Islet precursor cell (in vitro differentiated cells): Measurements from ENCODE around the gene SPPL2C.
A peak's percentile ranks its signal among the peaks of the same experiment; 100 is the strongest.

Experiments used
- DNase-seq: peaks from one replicate; pipeline ENCODE4 v3.0.0-alpha.2; 2018

SPPL2C gene

GRCh38 chr17:45833920-45834319 is 10.8 kb upstream of the SPPL2C start:
- DNase-seq, result no peak

DNA sequence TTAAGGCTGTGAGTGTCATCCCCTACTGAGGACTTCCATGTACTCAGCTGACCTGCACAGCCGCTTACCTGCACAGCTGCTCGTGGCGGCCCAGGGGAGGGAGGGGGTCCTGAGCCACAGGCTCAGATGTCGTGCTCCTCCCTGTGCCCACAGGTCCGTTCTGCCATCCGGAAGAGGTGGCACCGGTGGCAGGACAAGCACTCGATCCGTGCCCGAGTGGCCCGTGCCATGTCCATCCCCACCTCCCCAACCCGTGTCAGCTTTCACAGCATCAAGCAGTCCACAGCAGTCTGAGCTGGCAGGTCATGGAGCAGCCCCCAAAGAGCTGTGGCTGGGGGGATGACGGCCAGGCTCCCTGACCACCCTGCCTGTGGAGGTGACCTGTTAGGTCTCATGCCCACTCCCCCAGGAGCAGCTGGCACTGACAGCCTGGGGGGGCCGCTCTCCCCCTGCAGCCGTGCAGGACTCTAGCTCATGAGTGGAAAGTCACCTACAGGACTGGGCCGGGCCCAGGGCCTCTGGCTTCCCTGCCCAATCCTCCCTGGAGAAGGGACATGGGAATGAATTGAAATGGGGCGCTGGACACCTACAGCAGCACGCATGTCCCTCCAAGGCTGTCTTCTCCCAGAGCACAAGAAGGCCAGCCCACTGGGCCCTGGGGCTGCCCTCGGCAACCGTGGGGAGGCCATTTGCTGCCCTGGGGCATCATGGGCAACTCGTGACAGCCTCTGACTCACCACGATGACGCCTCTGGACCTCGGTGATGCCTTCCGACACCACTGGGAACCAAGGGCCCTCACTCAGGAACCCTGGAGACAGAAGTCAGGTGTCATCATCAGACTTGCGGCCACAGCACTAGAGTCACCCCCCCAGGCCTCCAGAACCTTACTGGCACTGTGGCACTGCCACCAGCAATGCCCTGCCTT is 9.9 kb upstream of the SPPL2C start:
- DNase-seq, result peak; percentile 73

- DNase-seq, result no peak
Measured at GRCh38 chr17:45835481-45835880, 9.2 kb upstream of the SPPL2C start.

- no peak for DNase-seq
Measured at GRCh38 chr17:45836047-45837044, 8.3 kb upstream of the SPPL2C start.

DNA sequence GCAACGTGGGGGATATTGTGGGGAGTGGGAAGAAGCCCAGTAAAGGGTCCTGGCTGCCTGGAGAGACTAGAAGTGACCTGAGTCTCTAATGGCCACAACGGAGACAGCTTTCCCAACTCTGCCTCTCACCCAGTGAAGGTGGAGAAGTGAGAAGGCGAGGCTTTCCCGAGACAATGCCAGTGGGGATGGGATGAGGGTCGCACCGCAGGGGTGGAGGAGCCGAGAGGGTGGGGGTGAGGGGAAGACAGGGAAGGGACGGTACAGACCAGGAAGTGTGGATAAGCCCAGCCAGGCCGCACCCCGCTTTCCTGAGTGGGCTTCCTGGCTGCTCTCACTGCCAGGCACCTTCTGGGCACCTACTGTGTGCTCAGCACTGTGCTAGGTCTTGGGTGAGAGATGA is 7.5 kb upstream of the SPPL2C start:
- no peak for DNase-seq

DNA sequence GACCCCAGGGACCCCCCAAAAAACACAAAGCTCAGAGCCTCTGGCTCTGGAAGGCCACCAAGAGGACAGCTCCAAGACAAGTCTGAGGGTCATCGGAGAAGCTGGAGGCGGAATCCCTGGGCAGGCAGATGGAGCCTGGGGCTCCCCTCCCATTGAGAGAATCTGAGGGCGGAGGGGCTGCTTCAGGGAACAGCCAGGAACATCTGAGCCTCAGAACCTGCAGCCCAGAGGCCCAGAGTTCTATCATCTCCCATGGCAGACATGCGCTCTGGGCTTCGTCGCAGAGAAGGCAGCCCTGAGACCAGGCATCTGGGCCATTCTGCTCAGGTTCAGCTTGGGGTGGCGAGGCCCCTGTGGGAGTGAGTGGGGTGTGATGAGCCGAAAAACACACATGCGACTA is 7.1 kb upstream of the SPPL2C start:
- no peak for DNase-seq

- DNase-seq, result no peak
Measured at GRCh38 chr17:45838751-45839295, 5.9 kb upstream of the SPPL2C start.

DNA sequence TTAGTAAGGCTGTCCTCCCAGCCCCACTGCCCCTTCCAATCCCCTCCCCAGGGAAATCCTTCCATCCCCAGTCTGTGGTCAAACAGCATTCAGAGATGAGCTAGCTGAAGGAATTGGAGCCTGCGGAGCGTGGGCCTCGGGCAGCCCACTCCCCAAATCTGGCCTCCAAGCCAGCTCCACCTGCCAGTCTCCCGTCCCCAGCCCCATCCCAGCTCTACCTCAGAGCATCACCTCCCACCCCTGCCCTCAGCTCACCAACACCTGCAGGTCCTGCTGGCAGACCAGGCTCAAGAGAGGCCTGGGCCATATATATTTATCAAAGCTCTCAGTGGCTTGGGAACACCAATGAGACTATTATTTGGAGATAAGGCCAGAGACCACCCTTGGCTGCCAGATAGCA is 5.2 kb upstream of the SPPL2C start:
- DNase-seq, result no peak

DNA sequence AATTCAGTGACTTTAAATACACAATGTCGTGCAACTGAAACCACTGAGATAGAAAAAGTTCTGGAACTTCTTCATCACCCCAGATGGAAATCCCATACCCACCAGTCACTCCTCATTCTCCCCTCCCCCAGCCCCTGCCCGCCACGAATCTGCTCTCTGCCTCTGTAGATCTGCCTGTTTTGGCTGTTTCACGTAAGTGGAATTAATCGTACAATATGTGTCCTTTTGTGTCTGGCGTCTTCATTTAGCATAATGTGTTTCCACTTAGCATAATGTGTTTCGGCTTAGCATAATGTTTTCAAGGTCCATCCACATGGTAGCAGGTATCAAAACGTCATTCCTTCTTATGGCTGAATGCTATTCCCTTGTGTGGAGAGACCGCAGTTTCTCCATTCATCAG is 3.5 kb upstream of the SPPL2C start:
- DNase-seq, result no peak

DNA sequence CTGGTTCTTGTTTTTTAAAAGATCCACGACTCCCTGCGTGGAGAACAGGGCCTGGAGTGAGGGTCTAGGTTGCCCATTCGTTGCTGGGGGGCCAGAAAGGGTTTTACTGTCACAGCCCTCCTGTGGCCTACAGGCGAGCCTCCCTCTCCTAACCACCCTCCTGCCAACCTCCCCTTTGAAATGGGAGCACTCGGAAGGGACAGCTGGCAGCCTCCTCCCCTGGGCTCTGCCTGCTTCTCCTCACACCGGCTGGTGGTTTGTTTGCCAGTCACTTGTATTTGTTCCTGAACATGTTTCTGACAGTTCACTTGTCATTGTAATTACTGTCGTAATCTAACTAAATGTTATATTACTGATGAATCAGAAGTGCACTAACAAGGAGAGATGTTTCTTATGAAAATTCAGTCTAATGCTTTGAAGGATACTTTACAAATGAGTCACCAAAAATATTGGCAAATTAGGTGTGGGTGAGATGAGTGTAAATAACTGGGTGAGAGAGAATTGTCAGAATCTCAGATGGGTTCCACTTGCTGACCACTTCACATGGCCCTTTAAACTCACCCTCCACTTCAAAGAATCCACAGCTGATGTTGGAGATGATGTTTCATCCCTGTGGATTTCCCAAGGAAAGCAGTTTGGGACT is 2.7 kb upstream of the SPPL2C start:
- DNase-seq, result no peak

GRCh38 chr17:45843722-45844121 is 959 bp upstream of the SPPL2C start:
- DNase-seq, result no peak

DNA sequence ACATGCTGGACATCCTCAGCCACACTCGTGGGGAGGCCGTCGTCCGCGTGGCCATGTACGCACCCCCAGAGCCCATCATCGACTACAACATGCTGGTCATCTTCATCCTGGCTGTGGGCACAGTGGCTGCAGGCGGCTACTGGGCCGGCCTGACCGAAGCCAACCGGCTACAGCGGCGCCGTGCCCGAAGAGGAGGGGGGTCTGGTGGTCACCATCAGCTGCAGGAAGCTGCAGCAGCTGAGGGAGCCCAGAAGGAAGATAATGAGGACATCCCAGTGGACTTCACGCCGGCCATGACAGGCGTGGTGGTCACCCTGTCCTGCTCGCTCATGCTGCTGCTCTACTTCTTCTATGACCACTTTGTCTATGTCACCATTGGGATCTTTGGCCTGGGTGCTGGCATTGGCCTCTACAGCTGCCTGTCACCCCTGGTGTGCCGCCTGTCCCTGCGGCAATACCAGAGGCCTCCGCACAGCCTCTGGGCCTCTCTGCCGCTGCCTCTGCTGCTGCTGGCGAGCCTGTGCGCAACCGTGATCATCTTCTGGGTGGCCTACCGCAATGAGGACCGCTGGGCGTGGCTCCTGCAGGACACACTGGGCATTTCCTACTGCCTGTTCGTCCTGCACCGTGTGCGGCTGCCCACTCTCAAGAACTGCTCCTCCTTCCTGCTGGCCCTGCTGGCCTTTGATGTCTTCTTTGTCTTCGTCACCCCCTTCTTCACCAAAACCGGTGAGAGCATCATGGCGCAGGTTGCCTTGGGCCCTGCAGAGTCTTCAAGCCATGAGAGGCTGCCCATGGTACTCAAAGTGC is 900 bp downstream of the SPPL2C start:
- DNase-seq, result no peak

GRCh38 chr17:45846223-45846622 is 1.5 kb downstream of the SPPL2C start:
- DNase-seq, result no peak

GRCh38 chr17:45846646-45847045 is 2.0 kb downstream of the SPPL2C start:
- no peak for DNase-seq

DNA sequence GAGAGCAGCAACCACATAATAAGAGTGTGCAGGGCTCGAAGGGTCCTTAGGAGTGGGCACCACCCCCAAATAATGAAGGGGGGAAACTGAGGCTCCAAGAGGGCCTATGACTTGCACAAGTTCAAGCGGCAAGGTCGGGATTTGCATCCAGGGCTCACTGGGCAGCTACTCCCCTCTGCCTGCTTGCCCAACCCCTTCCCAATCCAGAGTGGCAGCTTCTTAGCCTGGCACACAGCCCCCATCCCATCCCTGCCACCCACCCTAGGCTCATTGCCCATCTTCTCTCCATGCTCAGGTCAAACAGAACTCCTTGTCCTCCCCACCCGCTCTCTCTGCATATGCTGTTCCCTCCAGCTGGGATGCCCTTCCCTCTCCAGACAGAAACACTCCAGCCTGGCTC is 2.4 kb downstream of the SPPL2C start:
- DNase-seq, result no peak

GRCh38 chr17:45847747-45848146 is 3.1 kb downstream of the SPPL2C start:
- DNase-seq, result no peak

GRCh38 chr17:45848405-45848804 is 3.7 kb downstream of the SPPL2C start:
- DNase-seq, result no peak

DNA sequence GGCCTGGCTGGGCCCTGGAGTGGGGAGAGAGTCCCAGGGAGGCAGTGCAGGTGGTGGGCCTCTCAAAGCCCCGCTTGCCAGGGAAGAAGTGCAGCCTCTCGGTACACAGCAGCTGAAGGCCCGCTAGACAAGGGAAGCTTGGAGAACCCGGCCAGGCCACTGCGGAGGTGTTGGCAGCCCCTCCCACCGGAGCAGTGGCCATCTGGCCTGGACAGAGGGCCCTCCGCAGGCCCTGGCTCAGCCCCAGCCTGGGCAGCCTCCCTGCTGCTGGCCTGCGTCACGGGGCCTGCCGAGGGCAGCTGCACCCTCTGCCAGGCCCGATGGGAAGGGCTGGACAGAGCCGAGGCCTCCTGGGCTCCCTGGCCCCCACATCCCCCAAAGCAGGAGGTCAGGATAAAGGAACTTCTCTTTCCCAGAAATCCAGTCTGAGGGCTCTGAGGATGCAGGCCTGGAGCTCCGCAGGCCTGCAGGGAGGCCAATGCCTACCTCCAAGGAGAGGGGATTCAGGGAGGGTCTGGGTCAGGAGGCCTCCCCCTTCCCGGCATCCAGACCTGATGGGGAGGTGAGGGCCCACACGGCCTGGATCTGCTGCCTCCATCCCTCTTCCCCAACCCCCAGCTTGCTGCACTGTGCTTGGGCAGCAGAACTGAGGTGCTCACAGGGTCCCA is 4.3 kb downstream of the SPPL2C start:
- DNase-seq, result no peak

DNA sequence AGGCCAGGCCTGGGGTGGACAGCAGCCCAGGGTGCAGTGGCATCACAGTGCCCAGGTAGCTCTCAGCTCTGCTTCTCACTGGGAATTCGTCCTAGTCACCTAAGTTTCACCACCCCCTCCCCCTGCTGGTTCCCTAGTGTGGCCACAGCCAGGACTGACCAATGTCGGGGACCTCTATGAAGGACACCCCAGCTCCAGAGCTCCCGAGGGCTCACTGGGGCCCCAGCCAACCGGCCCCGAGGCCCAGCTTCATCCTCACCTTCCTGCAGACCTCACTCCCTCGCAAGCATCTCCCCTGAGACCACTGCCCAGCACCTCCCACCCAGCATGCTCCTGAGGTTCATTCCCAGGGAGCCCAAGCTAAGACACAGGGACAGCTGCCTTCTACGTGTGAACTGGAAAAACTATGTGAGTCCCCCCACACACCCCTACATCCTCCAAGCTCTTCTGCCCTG is 4.9 kb downstream of the SPPL2C start:
- no peak for DNase-seq

GRCh38 chr17:45850011-45850410 is 5.3 kb downstream of the SPPL2C start:
- DNase-seq, result no peak

- no peak for DNase-seq
Measured at GRCh38 chr17:45850468-45850867, 5.8 kb downstream of the SPPL2C start.
